GM06990 (cell line): ENCODE data around the gene SLC16A6.
"Not testable (repeated sequence)": the region's sequence is repeated elsewhere in the genome, so short reads cannot be mapped to it uniquely, and the experiment has no call there.

ENCODE experiments used
- DNase-seq: peaks from one replicate; pipeline ENCODE4 v3.0.0-alpha.2; 2011; ENCODE audit not compliant: insufficient read length; ENCODE audit errors: extremely low read depth
- H3K27me3 ChIP-seq: replicated peaks from 2 replicates; pipeline ENCODE4 v1.6.0; 2011; ENCODE audit warnings: low read length; ENCODE audit not compliant: control insufficient read depth, insufficient read depth
- H3K36me3 ChIP-seq: 2 replicates; pipeline ENCODE4 v1.5.1; 2011; ENCODE audit warnings: low read length; ENCODE audit not compliant: control insufficient read depth, insufficient read depth
- H3K4me3 ChIP-seq: replicated peaks from 2 replicates; pipeline ENCODE4 v1.5.1; 2011; ENCODE audit warnings: low read depth, mild to moderate bottlenecking, control low read depth, low read length
- TF ChIP-seq, protein P1 (sequence below): IDR thresholded peaks from 2 replicates; pipeline ENCODE4 v1.5.1; 2011; ENCODE audit warnings: low read length, control low read depth, mild to moderate bottlenecking, inconsistent platforms; ENCODE audit not compliant: insufficient read depth, poor library complexity, severe bottlenecking

Gene SLC16A6

GRCh38 chr17:68255731-68256538 is 35.0 kb downstream of the SLC16A6 start:
- Histone ChIP-seq H3K4me3 (no peak overlapping the region), H3K36me3 (peaks cover 10% of the 10 kb centered on the region), H3K27me3 (no peaks in the 10 kb centered on the region)
- no peak for DNase-seq
- TF ChIP-seq, protein P1, sequence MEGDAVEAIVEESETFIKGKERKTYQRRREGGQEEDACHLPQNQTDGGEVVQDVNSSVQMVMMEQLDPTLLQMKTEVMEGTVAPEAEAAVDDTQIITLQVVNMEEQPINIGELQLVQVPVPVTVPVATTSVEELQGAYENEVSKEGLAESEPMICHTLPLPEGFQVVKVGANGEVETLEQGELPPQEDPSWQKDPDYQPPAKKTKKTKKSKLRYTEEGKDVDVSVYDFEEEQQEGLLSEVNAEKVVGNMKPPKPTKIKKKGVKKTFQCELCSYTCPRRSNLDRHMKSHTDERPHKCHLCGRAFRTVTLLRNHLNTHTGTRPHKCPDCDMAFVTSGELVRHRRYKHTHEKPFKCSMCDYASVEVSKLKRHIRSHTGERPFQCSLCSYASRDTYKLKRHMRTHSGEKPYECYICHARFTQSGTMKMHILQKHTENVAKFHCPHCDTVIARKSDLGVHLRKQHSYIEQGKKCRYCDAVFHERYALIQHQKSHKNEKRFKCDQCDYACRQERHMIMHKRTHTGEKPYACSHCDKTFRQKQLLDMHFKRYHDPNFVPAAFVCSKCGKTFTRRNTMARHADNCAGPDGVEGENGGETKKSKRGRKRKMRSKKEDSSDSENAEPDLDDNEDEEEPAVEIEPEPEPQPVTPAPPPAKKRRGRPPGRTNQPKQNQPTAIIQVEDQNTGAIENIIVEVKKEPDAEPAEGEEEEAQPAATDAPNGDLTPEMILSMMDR = no peak

DNA sequence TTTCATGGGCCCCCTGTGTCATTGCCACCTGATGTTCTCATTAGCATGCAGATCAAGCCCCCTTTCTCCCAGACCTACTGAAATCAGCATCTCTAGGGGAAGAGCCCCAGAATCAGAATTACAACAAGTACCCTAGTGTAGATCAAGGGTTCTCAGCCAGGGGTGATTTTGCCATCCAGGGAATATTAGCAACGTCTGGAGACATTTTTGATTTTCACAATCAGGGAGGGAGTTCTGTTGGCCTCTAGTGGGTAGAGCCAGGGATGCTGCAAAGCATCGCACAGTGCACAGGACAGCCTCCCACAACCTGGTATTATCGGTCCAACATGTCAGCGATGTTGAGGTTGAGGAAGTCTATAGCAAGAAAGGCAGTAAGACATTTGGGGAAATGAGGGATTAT is 35.8 kb downstream of the SLC16A6 start:
- peaks cover 10% of the 10 kb centered on the region for H3K36me3 ChIP-seq
- H3K4me3 ChIP-seq = no peak overlapping the region
- DNase-seq = no peak
- no peaks in the 10 kb centered on the region for H3K27me3 ChIP-seq
- TF ChIP-seq, protein P1 = no peak

DNA sequence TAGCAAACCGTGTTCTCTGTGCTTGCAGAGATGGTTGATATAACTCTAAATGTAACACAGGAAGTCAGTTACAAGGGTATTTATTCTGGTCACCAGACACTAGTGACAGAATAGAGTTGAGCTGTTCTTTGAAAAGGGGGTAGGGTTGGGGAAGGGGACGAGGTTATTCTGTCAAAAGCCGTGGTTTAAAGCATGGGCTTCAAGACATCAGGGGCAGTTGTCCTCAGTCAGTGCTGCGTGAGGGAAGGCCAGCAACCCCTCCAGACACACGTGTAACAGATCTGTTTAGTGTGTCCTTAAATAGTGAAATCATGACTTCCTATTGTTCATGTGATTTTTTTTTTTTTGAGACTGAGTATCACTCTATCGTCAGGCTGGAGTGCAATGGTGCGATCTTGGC is 37.5 kb downstream of the SLC16A6 start:
- not testable (repeated sequence) for H3K27me3 ChIP-seq, H3K4me3 ChIP-seq, DNase-seq
- peaks cover 10% of the 10 kb centered on the region for H3K36me3 ChIP-seq

- Histone ChIP-seq H3K4me3 (peak overlapping the region; percentile 27), H3K36me3 (peaks cover 2% of the 10 kb centered on the region; the same call in 1 of the 2 replicates), H3K27me3 (no peaks in the 10 kb centered on the region)
- no peak for DNase-seq
- TF ChIP-seq, protein P1 = no peak
Measured at GRCh38 chr17:68249354-68249765, 41.6 kb downstream of the SLC16A6 start.

- Histone ChIP-seq H3K27me3 (no peaks in the 10 kb centered on the region), H3K4me3 (peak overlapping the region; percentile 72), H3K36me3 (no peaks in the 10 kb centered on the region; the same call in 1 of the 2 replicates)
- DNase-seq = no peak
- TF ChIP-seq, protein P1 = no peak
Measured at GRCh38 chr17:68248891-68249290, 42.0 kb downstream of the SLC16A6 start.

DNA sequence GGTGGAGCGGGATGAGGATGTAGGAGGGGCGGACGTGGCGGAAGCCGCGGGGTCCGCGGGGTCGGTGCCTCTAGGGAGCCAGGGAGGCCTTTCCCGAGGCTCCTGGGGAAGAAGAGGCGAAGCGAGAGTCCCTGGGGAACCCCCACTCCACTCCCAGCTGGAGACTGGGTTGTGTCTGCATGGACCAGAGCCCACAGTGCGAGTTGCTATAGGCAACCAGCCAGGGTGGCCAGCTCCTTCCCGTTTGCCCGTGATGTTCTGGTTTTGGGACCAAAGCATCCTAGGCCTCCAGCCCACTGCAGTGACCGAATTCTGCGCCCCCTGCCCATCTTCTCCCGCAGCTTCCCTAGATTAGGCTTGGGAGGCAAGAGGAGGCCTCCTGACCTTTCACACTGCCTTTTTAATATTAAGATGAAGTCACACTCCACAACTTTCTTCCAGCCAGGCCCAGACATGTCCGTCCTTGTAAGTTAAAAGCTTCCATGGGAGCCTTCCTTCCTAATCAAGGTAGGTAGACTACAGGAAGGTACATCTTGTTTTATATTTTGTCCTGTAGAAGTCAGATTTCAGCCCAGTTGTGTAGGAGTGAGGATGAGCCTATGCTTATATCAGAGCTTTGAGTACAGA is 42.6 kb downstream of the SLC16A6 start:
- Histone ChIP-seq H3K27me3 (no peaks in the 10 kb centered on the region), H3K36me3 (no peaks in the 10 kb centered on the region; the same call in 1 of the 2 replicates), H3K4me3 (peak overlapping the region; percentile 72)
- no peak for DNase-seq
- TF ChIP-seq, protein P1 = no peak
